ENCODE measurements around the gene STX3.

DNA sequence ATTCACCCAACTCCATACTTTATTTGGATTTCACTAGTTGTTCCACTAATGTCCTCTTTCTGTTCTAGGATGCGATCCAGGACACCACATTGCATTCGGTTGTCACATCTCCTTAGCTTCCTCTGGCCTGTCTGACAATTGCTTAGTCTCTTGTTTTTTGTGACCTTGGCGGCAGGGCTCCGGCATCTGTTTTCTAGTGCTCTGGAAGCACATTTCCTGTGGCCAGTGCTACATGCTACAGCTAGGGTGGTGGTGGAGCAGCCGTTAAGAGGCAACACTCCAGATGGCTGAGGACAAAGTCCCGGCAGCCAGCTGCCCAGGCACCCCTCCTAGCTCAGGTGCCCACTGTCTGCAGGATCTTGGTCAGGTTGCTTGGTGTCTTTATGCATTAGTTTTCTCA is 6.8 kb downstream of the STX3 start:
- TF ChIP-seq POLR2A (IDR thresholded peaks at IDR 0.05) = no peak
- TF ChIP-seq, protein P1, sequence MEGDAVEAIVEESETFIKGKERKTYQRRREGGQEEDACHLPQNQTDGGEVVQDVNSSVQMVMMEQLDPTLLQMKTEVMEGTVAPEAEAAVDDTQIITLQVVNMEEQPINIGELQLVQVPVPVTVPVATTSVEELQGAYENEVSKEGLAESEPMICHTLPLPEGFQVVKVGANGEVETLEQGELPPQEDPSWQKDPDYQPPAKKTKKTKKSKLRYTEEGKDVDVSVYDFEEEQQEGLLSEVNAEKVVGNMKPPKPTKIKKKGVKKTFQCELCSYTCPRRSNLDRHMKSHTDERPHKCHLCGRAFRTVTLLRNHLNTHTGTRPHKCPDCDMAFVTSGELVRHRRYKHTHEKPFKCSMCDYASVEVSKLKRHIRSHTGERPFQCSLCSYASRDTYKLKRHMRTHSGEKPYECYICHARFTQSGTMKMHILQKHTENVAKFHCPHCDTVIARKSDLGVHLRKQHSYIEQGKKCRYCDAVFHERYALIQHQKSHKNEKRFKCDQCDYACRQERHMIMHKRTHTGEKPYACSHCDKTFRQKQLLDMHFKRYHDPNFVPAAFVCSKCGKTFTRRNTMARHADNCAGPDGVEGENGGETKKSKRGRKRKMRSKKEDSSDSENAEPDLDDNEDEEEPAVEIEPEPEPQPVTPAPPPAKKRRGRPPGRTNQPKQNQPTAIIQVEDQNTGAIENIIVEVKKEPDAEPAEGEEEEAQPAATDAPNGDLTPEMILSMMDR (IDR thresholded peaks at IDR 0.05 in 8 of 11, conservative IDR thresholded peaks at IDR 0.05 in 3 of 11) = no peak
- peak in 1 of 3 donors; percentile 37 for TF ChIP-seq POLR2AphosphoS5 (IDR thresholded peaks at IDR 0.05)

Data from spleen (tissue), 7 donors.